Measurements from ENCODE around the gene NMUR2.

Gene NMUR2

GRCh38 chr5:152424501-152424900 lies 19.4 kb upstream of the NMUR2 start (continued):
- no peak for TF ChIP-seq ZNF645 (tag by site-specific recombination; IDR thresholded peaks at IDR 0.05)
- no peak for TF ChIP-seq ZNF704 (tag by site-specific recombination; IDR thresholded peaks at IDR 0.05)
- TF ChIP-seq SETDB1 (IDR thresholded peaks at IDR 0.05; ENCODE audit: insufficient read length, low read length): no peak
- no peak for TF ChIP-seq ZNF488 (tag by site-specific recombination; IDR thresholded peaks at IDR 0.05)
- no peak for TF ChIP-seq TRIM28 (IDR thresholded peaks at IDR 0.05; ENCODE audit: borderline replicate concordance, low read length)
- no peak for TF ChIP-seq ZNF248 (tag by site-specific recombination; IDR thresholded peaks at IDR 0.05)
- no peak for TF ChIP-seq ZNF571 (tag by site-specific recombination; IDR thresholded peaks at IDR 0.05)
- TF ChIP-seq FEZF1 (tag by site-specific recombination; IDR thresholded peaks at IDR 0.05): no peak
- TF ChIP-seq SCRT2 (tag by site-specific recombination; IDR thresholded peaks at IDR 0.05): no peak

DNA sequence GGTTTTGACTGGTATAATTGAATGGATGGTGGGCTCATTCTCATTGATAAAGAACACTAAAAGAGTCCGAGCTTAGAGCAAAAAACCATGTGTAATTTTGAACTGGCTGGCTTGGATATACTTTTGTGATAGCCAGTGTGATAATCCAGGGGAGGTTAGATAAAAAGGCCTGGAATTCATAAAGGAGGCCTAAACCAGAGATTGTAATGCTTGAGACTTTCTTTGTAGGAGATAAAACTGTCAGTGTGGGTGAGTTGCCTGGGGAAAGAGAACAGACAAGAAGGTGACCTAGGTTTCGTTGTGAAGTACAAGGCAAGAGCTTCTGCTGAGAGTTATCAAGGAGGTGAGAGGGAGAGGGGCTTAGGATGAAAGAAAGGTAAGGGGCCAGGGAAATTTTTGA lies 17.0 kb upstream of the NMUR2 start:
- H3K9me3 ChIP-seq (ENCODE audit: control insufficient read depth, insufficient read depth, low read depth, low read length): no peaks in the 10 kb centered on the region
- TF ChIP-seq, protein P1, sequence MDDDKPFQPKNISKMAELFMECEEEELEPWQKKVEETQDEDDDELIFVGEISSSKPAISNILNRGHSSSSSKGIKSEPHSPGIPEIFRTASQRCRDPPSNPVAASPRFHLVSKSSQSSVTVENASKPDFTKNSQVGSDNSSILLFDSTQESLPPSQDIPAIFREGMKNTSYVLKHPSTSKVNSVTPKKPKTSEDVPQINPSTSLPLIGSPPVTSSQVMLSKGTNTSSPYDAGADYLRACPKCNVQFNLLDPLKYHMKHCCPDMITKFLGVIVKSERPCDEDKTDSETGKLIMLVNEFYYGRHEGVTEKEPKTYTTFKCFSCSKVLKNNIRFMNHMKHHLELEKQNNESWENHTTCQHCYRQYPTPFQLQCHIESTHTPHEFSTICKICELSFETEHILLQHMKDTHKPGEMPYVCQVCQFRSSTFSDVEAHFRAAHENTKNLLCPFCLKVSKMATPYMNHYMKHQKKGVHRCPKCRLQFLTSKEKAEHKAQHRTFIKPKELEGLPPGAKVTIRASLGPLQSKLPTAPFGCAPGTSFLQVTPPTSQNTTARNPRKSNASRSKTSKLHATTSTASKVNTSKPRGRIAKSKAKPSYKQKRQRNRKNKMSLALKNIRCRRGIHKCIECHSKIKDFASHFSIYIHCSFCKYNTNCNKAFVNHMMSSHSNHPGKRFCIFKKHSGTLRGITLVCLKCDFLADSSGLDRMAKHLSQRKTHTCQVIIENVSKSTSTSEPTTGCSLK (tag by site-specific recombination; IDR thresholded peaks at IDR 0.05): no peak
- TF ChIP-seq SETDB1 (IDR thresholded peaks at IDR 0.05; ENCODE audit: insufficient read length, low read length): no peak
- no peak for TF ChIP-seq TCF7L2 (IDR thresholded peaks at IDR 0.05; ENCODE audit: borderline replicate concordance, low read depth, low read length)
- TF ChIP-seq WT1 (tag by site-specific recombination; IDR thresholded peaks at IDR 0.05): no peak
- TF ChIP-seq ZNF558 (tag by site-specific recombination; IDR thresholded peaks at IDR 0.05): no peak
- CTCF ChIA-PET: interaction anchor here (0.6 to 0.9 kb wide), 3 partner anchors 56 to 511 kb away, joined by 3 to 4 read pairs (median 4); no protein-coding TSS in a partner anchor

DNA sequence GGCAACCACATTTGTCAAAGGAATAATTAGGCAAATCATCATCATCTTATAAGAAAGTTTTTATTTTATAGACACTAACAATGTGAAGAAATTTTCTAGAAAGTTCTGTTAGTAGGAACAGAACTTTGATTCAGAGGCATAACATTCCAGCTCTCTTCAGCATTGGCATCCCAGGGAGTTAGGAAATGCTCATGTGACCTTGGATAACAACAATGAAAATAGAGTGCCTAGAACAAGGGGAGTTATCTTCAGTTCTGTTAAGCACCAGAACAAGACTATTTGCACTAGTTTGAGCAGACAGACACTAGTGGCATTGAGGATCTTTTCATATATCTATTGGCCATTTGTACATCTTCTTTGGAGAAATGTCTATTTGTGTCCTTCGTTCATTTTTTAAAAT lies 7.0 kb upstream of the NMUR2 start:
- CTCF ChIA-PET: no interaction called here
- POLR2A ChIA-PET: no interaction called here
- TF ChIP-seq, protein P2, sequence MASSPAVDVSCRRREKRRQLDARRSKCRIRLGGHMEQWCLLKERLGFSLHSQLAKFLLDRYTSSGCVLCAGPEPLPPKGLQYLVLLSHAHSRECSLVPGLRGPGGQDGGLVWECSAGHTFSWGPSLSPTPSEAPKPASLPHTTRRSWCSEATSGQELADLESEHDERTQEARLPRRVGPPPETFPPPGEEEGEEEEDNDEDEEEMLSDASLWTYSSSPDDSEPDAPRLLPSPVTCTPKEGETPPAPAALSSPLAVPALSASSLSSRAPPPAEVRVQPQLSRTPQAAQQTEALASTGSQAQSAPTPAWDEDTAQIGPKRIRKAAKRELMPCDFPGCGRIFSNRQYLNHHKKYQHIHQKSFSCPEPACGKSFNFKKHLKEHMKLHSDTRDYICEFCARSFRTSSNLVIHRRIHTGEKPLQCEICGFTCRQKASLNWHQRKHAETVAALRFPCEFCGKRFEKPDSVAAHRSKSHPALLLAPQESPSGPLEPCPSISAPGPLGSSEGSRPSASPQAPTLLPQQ (tag by site-specific recombination; IDR thresholded peaks at IDR 0.05): no peak
- TF ChIP-seq ZNF18 (tag by site-specific recombination; IDR thresholded peaks at IDR 0.05) (no peak), PATZ1 (tag by site-specific recombination; IDR thresholded peaks at IDR 0.05) (no peak), KLF7 (tag by site-specific recombination; IDR thresholded peaks at IDR 0.05; ENCODE audit: borderline replicate concordance) (no peak), ZNF529 (tag by site-specific recombination; IDR thresholded peaks at IDR 0.05; ENCODE audit: insufficient replicate concordance) (no peak)

More for the DNA sequence above, 17.0 kb upstream of the NMUR2 start:
- no peak overlapping the region for H3K4me3 ChIP-seq (ENCODE audit: low read depth, low read length)
- no peak overlapping the region for H3K27ac ChIP-seq (ENCODE audit: extremely low read depth, low read depth, low read length)
- H3K4me1 ChIP-seq (ENCODE audit: control insufficient read depth, insufficient read depth, low read length): no peaks in the 10 kb centered on the region
- H3K36me3 ChIP-seq (ENCODE audit: control insufficient read depth in 2 of 2, insufficient read depth in 1 of 2, low read length in 2 of 2): no peaks in the 10 kb centered on the region
- POLR2A ChIA-PET: no interaction called here

More for the DNA sequence above, 7.0 kb upstream of the NMUR2 start:
- H3K36me3 ChIP-seq (ENCODE audit: control insufficient read depth in 2 of 2, insufficient read depth in 1 of 2, low read length in 2 of 2): no peaks in the 10 kb centered on the region
- H3K27ac ChIP-seq (ENCODE audit: extremely low read depth, low read depth, low read length): no peak overlapping the region
- no peaks in the 10 kb centered on the region for H3K9me3 ChIP-seq (ENCODE audit: control insufficient read depth, insufficient read depth, low read depth, low read length)
- H3K4me1 ChIP-seq (ENCODE audit: control insufficient read depth, insufficient read depth, low read length): no peaks in the 10 kb centered on the region
- H3K4me3 ChIP-seq (ENCODE audit: low read depth, low read length): no peak overlapping the region
